PC-9 (cell line): Measurements from ENCODE around the gene PBX4. TPM values are rescaled to one million over a fixed set of nuclear protein-coding genes. Genes with fewer than 3 reads are reported as not detected.
A peak's percentile ranks its signal among the peaks of the same experiment; 100 is the strongest.
"Not testable (repeated sequence)": the region's sequence is repeated elsewhere in the genome, so short reads cannot be mapped to it uniquely, and the experiment has no call there.

ENCODE experiments used
- BruUV-seq: library from RNA; stranded (reverse); fragments of 400-500 nt; replicated peaks from 2 replicates; lab custom pipeline; 2021; lab: Mats Ljungman, UMichigan
- CTCF ChIA-PET: fragments of 300-600 bp; sonication (Branson Sonifier 250); formaldehyde crosslinking; loops from one replicate; lab custom pipeline; 2022; ENCODE audit warnings: antibody characterized with exemption; lab: Charles Lee
- POLR2A ChIA-PET: fragments of 300-600 bp; sonication (Branson Sonifier 250); formaldehyde crosslinking; loops from one replicate; lab custom pipeline; 2022; ENCODE audit warnings: antibody characterized with exemption; ENCODE audit not compliant: unreplicated experiment; lab: Charles Lee
- DNase-seq, 2 experiments: peaks; one replicate each; pipeline versions ENCODE4 v3.0.0 to v3.0.0-alpha.2; 2015 to 2022; ENCODE audit warnings: mixed read lengths in 1 of 2
- H2AFZ ChIP-seq: fragments of 200-600 bp; sonication (generic); 2 replicates; pipeline ENCODE4 v1.8.1; 2017; ENCODE audit warnings: antibody characterized with exemption
- H3F3A ChIP-seq: fragments of 200-600 bp; sonication (generic); 2 replicates; pipeline ENCODE4 v1.8.1; 2017; ENCODE audit warnings: antibody characterized with exemption, mild to moderate bottlenecking, low read depth; ENCODE audit not compliant: insufficient read depth
- H3K27ac ChIP-seq: fragments of 200-600 bp; sonication (generic); 2 replicates; pipeline ENCODE4 v1.6.1; 2016; ENCODE audit warnings: mixed run types
- H3K27me3 ChIP-seq: fragments of 200-600 bp; sonication (generic); 2 replicates; pipeline ENCODE4 v1.6.1; 2016; ENCODE audit warnings: low read depth, mixed run types; ENCODE audit not compliant: insufficient read depth
- H3K36me3 ChIP-seq: fragments of 200-600 bp; sonication (generic); 2 replicates; pipeline ENCODE4 v1.6.1; 2016; ENCODE audit warnings: low read depth, mixed run types
- H3K4me1 ChIP-seq: fragments of 200-600 bp; sonication (generic); replicated peaks from 2 replicates; pipeline ENCODE4 v1.6.1; 2016; ENCODE audit warnings: mixed run types; ENCODE audit not compliant: insufficient read depth
- H3K4me2 ChIP-seq: fragments of 200-600 bp; sonication (generic); 2 replicates; pipeline ENCODE4 v1.6.1; 2017; ENCODE audit warnings: mixed run types
- H3K4me3 ChIP-seq: fragments of 200-600 bp; sonication (generic); 2 replicates; pipeline ENCODE4 v1.6.1; 2016; ENCODE audit warnings: mixed run types
- H3K79me2 ChIP-seq: fragments of 200-600 bp; sonication (generic); 2 replicates; pipeline ENCODE4 v1.6.1; 2017; ENCODE audit warnings: low read depth, mixed run types
- H3K9me2 ChIP-seq: fragments of 200-600 bp; sonication (generic); 2 replicates; pipeline ENCODE4 v1.8.1; 2017; ENCODE audit warnings: mild to moderate bottlenecking; ENCODE audit not compliant: insufficient read depth
- H3K9me3 ChIP-seq: fragments of 200-600 bp; sonication (generic); 2 replicates; pipeline ENCODE4 v1.8.1; 2016; ENCODE audit warnings: low read depth; ENCODE audit not compliant: insufficient read depth
- H4K20me1 ChIP-seq: fragments of 200-600 bp; sonication (generic); 2 replicates; pipeline ENCODE4 v1.8.1; 2017; ENCODE audit not compliant: insufficient read depth
- EZH2 ChIP-seq: fragments of 200-600 bp; sonication (generic); IDR thresholded peaks from 2 replicates; pipeline ENCODE4 v1.8.0; 2017; ENCODE audit warnings: antibody characterized with exemption, low read depth
- intact Hi-C: fragments of 100-400 bp; cut with micrococcal nuclease; formaldehyde crosslinking; loops from one replicate; pipeline ENCODE4 v1.10.0; 2022; ENCODE audit not compliant: unreplicated experiment
- total RNA-seq: library from RNA; stranded (reverse); gene quantifications from 2 replicates; pipeline ENCODE4 v1.2.3, GENCODE V29; 2021
- TF ChIP-seq, protein P1 (sequence below): fragments of 200-600 bp; sonication (generic); conservative IDR thresholded peaks from 2 replicates; pipeline ENCODE4 v1.6.1; 2017; ENCODE audit warnings: mixed run types, antibody characterized with exemption, mild to moderate bottlenecking, moderate library complexity

PBX4 gene
- total RNA-seq, 1 experiment from 2014 or later: 5.7 TPM

DNA sequence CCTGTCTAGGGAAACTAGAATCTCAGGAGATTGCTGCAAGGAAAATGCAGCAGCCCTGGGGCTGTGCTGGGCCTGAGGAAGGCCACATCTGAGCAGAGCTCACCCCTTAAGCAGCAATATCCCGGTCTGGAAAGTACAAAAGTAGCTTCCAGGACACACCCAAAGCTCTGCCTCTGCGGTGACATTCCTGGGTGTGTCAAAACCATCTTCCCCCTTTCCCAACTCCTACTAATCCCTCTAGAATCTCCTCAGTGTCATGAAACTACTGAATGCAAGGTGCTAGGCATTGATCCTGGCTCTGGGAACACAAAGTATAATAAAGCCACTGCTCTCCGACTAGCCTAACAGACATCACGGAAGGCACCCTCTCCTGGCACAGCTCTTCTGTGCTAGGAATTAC lies 5.0 kb downstream of the PBX4 start:
- intact Hi-C loops: no loop called here
- ChIA-PET POLR2A (no interaction called here), CTCF (interaction anchor here (1.5 kb wide), 1 partner anchor 17 kb away, joined by 4 read pairs; no protein-coding TSS in a partner anchor)

DNA sequence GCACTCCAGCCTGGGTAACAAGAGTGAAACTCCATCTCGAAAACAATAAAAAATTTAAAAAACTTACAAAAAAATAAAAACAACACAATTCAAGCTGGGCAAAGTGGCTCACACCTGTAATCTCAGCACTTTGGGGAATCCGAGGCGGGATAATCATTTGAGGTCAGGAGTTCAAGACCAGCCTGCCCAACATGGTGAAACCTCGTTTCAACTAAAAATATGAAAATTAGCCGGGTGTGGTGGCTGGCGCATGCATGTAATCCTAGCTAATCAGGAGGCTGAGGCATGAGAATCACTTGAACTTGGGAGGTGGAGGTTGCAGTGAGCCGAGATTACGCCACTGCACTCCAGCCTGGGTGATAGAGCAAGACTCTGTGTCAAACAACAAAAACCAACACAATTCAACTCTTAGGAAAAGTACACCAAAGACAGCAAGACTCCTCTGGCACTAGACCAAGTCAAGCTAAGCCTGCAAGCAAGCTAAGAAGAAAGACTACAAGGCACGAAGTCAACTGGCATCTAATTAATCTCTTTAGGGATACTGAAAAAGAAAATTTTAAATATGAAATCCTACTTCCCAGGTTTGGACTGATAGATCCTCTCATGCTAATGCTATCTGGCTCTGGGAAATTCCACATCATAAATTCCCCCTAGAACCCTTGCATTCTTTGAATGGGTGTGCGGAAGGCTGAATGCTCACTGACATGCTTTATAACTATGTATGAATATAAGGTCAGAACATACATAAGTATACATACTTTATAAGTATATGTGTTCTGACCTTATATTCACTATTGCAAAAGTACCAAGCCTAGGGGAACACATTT lies 7.9 kb downstream of the PBX4 start:
- Histone ChIP-seq H3K4me3 (no peak overlapping the region), H3K27me3 (no peaks in the 10 kb centered on the region), H3K4me2 (no peak overlapping the region), H4K20me1 (no peaks in the 10 kb centered on the region), H3K9me3 (no peaks in the 10 kb centered on the region), H3K79me2 (peaks cover 11% of the 10 kb centered on the region), H3K9me2 (no peaks in the 10 kb centered on the region), H3K4me1 (peaks cover 49% of the 10 kb centered on the region), H3K27ac (no peak overlapping the region), H2AFZ (no peak overlapping the region), H3F3A (peaks cover 54% of the 10 kb centered on the region), H3K36me3 (no peaks in the 10 kb centered on the region)
- DNase-seq: peak in 1 of 2 experiments; percentile 10
- TF ChIP-seq, protein P1, sequence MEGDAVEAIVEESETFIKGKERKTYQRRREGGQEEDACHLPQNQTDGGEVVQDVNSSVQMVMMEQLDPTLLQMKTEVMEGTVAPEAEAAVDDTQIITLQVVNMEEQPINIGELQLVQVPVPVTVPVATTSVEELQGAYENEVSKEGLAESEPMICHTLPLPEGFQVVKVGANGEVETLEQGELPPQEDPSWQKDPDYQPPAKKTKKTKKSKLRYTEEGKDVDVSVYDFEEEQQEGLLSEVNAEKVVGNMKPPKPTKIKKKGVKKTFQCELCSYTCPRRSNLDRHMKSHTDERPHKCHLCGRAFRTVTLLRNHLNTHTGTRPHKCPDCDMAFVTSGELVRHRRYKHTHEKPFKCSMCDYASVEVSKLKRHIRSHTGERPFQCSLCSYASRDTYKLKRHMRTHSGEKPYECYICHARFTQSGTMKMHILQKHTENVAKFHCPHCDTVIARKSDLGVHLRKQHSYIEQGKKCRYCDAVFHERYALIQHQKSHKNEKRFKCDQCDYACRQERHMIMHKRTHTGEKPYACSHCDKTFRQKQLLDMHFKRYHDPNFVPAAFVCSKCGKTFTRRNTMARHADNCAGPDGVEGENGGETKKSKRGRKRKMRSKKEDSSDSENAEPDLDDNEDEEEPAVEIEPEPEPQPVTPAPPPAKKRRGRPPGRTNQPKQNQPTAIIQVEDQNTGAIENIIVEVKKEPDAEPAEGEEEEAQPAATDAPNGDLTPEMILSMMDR: no peak
- POLR2A ChIA-PET: interaction anchor here (0.5 kb wide), 1 partner anchor 35 kb away, joined by 4 read pairs; no protein-coding TSS in a partner anchor
- BruUV-seq: no TSS peak
- CTCF ChIA-PET: no interaction called here
- intact Hi-C loops: no loop called here

More for the DNA sequence above, 5.0 kb downstream of the PBX4 start:
- Histone ChIP-seq H3K9me2 (no peaks in the 10 kb centered on the region), H3K9me3 (no peaks in the 10 kb centered on the region), H3K36me3 (no peaks in the 10 kb centered on the region), H3K79me2 (peaks cover 21% of the 10 kb centered on the region), H3K4me1 (peaks cover 54% of the 10 kb centered on the region), H2AFZ (no peak overlapping the region), H3K27ac (peak overlapping the region; percentile 87), H3K27me3 (no peaks in the 10 kb centered on the region), H3F3A (peaks cover 42% of the 10 kb centered on the region), H3K4me3 (no peak overlapping the region), H3K4me2 (peak overlapping the region; percentile 58), H4K20me1 (no peaks in the 10 kb centered on the region)
- peak; percentile 67 to 90 for DNase-seq
- TF ChIP-seq, protein P1: no peak
- no peak for TF ChIP-seq EZH2
- no TSS peak for BruUV-seq

DNA sequence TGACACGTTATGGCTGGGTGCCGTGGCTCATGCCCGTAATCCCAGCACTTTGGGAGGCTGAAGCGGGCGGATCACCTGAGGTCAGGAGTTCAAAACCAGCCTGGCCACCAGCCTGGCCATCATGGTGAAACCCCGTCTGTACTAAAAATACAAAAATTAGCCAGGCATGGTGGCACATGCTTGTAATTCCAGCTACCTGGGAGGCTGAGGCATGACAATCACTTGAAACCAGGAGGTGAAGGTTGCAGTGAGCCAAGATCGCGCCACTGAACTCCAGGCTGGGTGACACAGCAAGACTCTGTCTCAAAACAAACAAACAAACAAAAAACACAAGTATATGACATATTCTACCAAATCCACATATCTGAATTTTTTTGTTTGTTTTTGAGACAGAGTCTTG lies 11.8 kb downstream of the PBX4 start:
- not testable (repeated sequence) for BruUV-seq, H2AFZ ChIP-seq, H3K9me2 ChIP-seq, H3K79me2 ChIP-seq, H4K20me1 ChIP-seq, H3K27me3 ChIP-seq, H3K9me3 ChIP-seq, H3K36me3 ChIP-seq
- 0 out of 2 replicates have a peak overlapping the region, but pooled peaks have one; percentile 6 for H3K4me3 ChIP-seq
- ChIA-PET POLR2A (interaction anchor here (0.6 to 0.7 kb wide), 3 partner anchors 11 to 345 kb away, joined by 3 to 5 read pairs (median 3); no protein-coding TSS in a partner anchor), CTCF (interaction anchor here (0.5 kb wide), 1 partner anchor 59 kb away, joined by 3 read pairs; no protein-coding TSS in a partner anchor)
- peak overlapping the region; percentile 76 for H3K27ac ChIP-seq
- DNase-seq: peak in 1 of 2 experiments; percentile 32
- H3K4me1 ChIP-seq: peaks cover 41% of the 10 kb centered on the region
- peaks cover 41% of the 10 kb centered on the region for H3F3A ChIP-seq
- intact Hi-C loops: loop anchor here (1.0 kb wide), 2 partner anchors 11 to 15 kb away; no protein-coding TSS in a partner anchor
- peak overlapping the region; percentile 66 for H3K4me2 ChIP-seq
